Thyroid gland (tissue), 4 donors: ENCODE data around the gene ZDHHC8. TPM values are rescaled to one million over a fixed set of nuclear protein-coding genes. Genes with fewer than 3 reads are reported as not detected.

Source experiments
- DNase-seq, 2 donors: peaks; one replicate each; pipeline ENCODE4 v3.0.0-alpha.2; 2019
- H3K27ac ChIP-seq, 3 donors: fragments of 200-600 bp; sonication (generic); 1 replicate in 2 of 3; 2 replicates in 1 of 3; pipeline ENCODE4 v1.5.1; 2016 to 2019; ENCODE audit warnings: mild to moderate bottlenecking in 1 of 3, moderate library complexity in 1 of 3
- H3K27me3 ChIP-seq: fragments of 200-600 bp; sonication (generic); one replicate; pipeline ENCODE4 v1.5.1; 2019
- H3K36me3 ChIP-seq, 2 donors: fragments of 200-600 bp; sonication (generic); one replicate each; pipeline ENCODE4 v1.5.1; 2016 to 2019
- H3K4me1 ChIP-seq, 2 donors: fragments of 200-600 bp; sonication (generic); one replicate each; pipeline ENCODE4 v1.5.1; 2017 to 2019
- H3K4me3 ChIP-seq, 3 donors: fragments of 200-600 bp; sonication (generic); replicated peaks in 1 of 3; 1 replicate in 2 of 3; 2 replicates in 1 of 3; pipeline ENCODE4 v1.5.1; 2016; ENCODE audit warnings: mild to moderate bottlenecking in 1 of 3
- H3K9me3 ChIP-seq: fragments of 200-600 bp; sonication (generic); one replicate; pipeline ENCODE4 v1.5.1; 2017
- CTCF ChIP-seq, 6 experiments: fragments of 200-600 bp in 3 of 6; fragments of 450-650 bp in 3 of 6; sonication (generic) in 3 of 6; IDR thresholded peaks; one replicate each; pipeline ENCODE4 v1.5.1; 2016 to 2019; ENCODE audit warnings: antibody characterized with exemption in 6 of 6, mild to moderate bottlenecking in 2 of 6, inconsistent platforms in 1 of 6, moderate library complexity in 1 of 6
- POLR2A ChIP-seq, 2 donors: fragments of 450-650 bp; IDR thresholded peaks; one replicate each; pipeline ENCODE4 v1.6.1; 2017; ENCODE audit warnings: antibody characterized with exemption in 2 of 2, mild to moderate bottlenecking in 2 of 2, moderate library complexity in 1 of 2
- WGBS, 2 donors: methylation state at CpG; one replicate each; pipeline ENCODE4 v1.1.5; 2017; 5-methylcytosine and 5-hydroxymethylcytosine counted together
- intact Hi-C: fragments of 100-400 bp; cut with DNase I; formaldehyde crosslinking; loops from one replicate; pipeline ENCODE4 v1.15.1; 2023
- total RNA-seq, 4 donors: library from RNA; depleted of rRNA; stranded (reverse); fragments of >200 nt; gene quantifications; one replicate each; pipeline ENCODE4 v1.2.3, GENCODE V29; 2016

The ZDHHC8 gene
- total RNA-seq, 4 donors from 2014 or later, result 13.4 to 22.4 (median 18.9) TPM

- H3K4me3 ChIP-seq, result no peak overlapping the region
- WGBS, 2 donors, result 88 to 97% methylated on average over 7 of the region's 7 CpGs
- H3K9me3 ChIP-seq, result no peaks in the 10 kb centered on the region
- peaks cover 11 to 14% of the 10 kb centered on the region in 2 donors for H3K4me1 ChIP-seq
- H3K27me3 ChIP-seq, result no peaks in the 10 kb centered on the region
- intact Hi-C loops, result no loop called here
- peak overlapping the region in 2 of 3 donors; percentile 15 to 17 for H3K27ac ChIP-seq
- peaks cover 53 to 61% of the 10 kb centered on the region in 2 donors for H3K36me3 ChIP-seq
- no peak for DNase-seq
- no peak for TF ChIP-seq CTCF (IDR thresholded peaks at IDR 0.05)
- TF ChIP-seq POLR2A (IDR thresholded peaks at IDR 0.05), result no peak
Observed at GRCh38 chr22:20105456-20106204, 26.0 kb upstream of the ZDHHC8 start.

- H3K36me3 ChIP-seq, result peaks cover 53 to 59% of the 10 kb centered on the region in 2 donors
- 96% methylated on average over 15 to 16 of the region's 20 CpGs for WGBS, 2 donors
Observed at GRCh38 chr22:20106205-20106848, 25.3 kb upstream of the ZDHHC8 start.

GRCh38 chr22:20106849-20107237 lies 24.8 kb upstream of the ZDHHC8 start:
- intact Hi-C loops, result no loop called here
- Histone ChIP-seq H3K36me3 (peaks cover 54 to 56% of the 10 kb centered on the region in 2 donors), H3K9me3 (no peaks in the 10 kb centered on the region), H3K4me3 (no peak overlapping the region), H3K27me3 (no peaks in the 10 kb centered on the region), H3K4me1 (peaks cover 11 to 14% of the 10 kb centered on the region in 2 donors), H3K27ac (no peak overlapping the region)
- 92 to 96% methylated on average over 9 to 10 of the region's 10 CpGs for WGBS, 2 donors
- TF ChIP-seq POLR2A (IDR thresholded peaks at IDR 0.05), result no peak
- TF ChIP-seq CTCF (IDR thresholded peaks at IDR 0.05), result no peak
- no peak for DNase-seq

More at GRCh38 chr22:20106205-20106848, 25.3 kb upstream of the ZDHHC8 start:
- no peaks in the 10 kb centered on the region for H3K27me3 ChIP-seq
- no peaks in the 10 kb centered on the region for H3K9me3 ChIP-seq
- intact Hi-C loops, result no loop called here
- peaks cover 11 to 14% of the 10 kb centered on the region in 2 donors for H3K4me1 ChIP-seq
- DNase-seq, result no peak
- TF ChIP-seq POLR2A (IDR thresholded peaks at IDR 0.05) (no peak), CTCF (IDR thresholded peaks at IDR 0.05) (no peak)
- H3K27ac ChIP-seq, result no peak overlapping the region
- no peak overlapping the region for H3K4me3 ChIP-seq

- no peak for TF ChIP-seq CTCF (IDR thresholded peaks at IDR 0.05)
- no peak for TF ChIP-seq POLR2A (IDR thresholded peaks at IDR 0.05)
- no peak for DNase-seq
- Histone ChIP-seq H3K4me1 (peaks cover 11 to 14% of the 10 kb centered on the region in 2 donors), H3K9me3 (no peaks in the 10 kb centered on the region), H3K27me3 (no peaks in the 10 kb centered on the region), H3K36me3 (peaks cover 52 to 56% of the 10 kb centered on the region in 2 donors), H3K27ac (no peak overlapping the region), H3K4me3 (no peak overlapping the region)
- intact Hi-C loops, result no loop called here
- WGBS, 2 donors, result 93 to 100% methylated on average over 4 to 6 of the region's 7 CpGs
Observed at GRCh38 chr22:20107471-20107901, 24.1 kb upstream of the ZDHHC8 start.
